Measurements from ENCODE around the gene MGRN1.

Gene MGRN1

DNA sequence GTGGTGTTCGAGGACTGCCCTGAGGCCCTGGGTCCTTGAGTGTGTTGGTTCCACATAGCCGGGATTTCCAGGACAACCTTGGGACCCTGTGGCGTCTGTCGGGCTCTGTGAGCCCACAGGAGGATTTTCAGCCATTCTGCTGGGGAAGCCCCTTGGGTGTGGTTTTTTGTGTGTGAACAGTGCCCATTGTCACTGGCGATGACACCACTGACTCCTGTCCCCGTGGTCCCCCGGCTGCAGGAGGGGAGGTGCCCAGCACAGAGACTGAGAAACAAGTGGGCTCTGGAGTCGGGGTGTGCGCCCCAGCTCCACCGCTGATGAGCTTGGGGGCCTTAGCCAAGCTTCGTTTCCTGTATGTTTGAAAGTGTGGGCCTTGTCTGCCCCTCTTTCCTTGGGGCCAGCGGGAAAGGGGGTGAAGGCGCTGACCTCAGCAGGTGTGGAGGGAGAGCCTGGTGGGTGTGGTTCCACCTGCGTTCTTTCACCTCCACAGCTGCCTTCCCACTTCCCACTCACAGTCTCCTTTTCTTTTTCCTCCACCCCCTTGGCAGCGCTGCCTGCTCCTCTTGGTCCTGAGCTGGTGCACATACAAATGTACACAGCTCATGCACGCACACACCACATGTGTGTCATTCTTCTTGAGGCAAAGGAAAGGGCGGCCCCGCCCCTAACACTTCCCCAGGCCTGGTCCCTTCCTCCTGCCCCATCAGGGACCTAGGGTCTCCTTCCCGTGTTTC is 16.1 kb downstream of the MGRN1 start:
- DNase-seq (ENCODE audit: extremely low read depth, low read depth), result no peak
- no peak overlapping the region for H3K4me3 ChIP-seq (replicated peaks; ENCODE audit: low read depth, low read length)
- TF ChIP-seq, protein P1, sequence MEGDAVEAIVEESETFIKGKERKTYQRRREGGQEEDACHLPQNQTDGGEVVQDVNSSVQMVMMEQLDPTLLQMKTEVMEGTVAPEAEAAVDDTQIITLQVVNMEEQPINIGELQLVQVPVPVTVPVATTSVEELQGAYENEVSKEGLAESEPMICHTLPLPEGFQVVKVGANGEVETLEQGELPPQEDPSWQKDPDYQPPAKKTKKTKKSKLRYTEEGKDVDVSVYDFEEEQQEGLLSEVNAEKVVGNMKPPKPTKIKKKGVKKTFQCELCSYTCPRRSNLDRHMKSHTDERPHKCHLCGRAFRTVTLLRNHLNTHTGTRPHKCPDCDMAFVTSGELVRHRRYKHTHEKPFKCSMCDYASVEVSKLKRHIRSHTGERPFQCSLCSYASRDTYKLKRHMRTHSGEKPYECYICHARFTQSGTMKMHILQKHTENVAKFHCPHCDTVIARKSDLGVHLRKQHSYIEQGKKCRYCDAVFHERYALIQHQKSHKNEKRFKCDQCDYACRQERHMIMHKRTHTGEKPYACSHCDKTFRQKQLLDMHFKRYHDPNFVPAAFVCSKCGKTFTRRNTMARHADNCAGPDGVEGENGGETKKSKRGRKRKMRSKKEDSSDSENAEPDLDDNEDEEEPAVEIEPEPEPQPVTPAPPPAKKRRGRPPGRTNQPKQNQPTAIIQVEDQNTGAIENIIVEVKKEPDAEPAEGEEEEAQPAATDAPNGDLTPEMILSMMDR (IDR thresholded peaks at IDR 0.05; ENCODE audit: low read depth, low read length, missing control alignments), result no peak

DNA sequence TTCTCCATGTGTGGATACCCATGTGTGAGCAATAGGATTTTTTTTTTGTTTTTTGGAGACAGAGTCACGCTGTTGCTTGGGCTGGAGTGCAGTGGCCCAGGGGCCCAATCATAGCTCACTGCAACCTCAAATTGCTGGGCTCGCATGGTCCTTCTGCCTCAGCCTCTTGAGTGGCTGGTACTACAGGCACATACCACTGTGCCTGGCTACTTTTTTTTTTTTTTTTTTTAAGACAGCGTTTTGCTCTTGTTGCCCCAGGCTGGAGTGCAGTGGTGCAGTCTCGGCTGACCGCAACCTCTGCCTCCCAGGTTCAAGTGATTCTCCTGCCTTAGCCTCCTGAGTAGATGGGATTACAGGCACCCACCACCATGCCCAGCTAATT is 16.7 kb downstream of the MGRN1 start:
- no peak for DNase-seq (ENCODE audit: extremely low read depth, low read depth)
- no peak overlapping the region for H3K4me3 ChIP-seq (replicated peaks; ENCODE audit: low read depth, low read length)
- TF ChIP-seq, protein P1 (IDR thresholded peaks at IDR 0.05; ENCODE audit: low read depth, low read length, missing control alignments), result no peak

DNA sequence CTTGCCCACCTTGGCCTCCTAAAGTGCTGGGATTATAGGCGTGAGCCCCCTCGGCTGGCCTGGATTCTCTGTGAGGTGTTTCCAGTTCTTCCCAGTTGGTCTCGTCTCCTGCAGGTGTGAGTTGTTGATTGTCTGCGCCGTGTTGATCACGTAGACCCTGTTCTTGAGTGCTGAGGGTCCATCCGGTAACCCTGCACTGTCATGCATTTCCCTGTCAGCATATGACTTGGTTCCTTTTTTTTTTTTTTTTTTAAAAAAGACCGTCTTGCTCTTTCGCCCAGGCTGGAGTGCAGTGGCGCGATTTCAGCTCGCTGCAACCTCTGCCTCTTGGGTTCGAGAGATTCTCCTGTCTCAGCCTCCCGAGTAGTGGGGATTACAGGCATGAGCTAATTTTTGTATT is 17.3 kb downstream of the MGRN1 start:
- TF ChIP-seq, protein P1 (IDR thresholded peaks at IDR 0.05; ENCODE audit: low read depth, low read length, missing control alignments), result no peak
- H3K4me3 ChIP-seq (replicated peaks; ENCODE audit: low read depth, low read length), result no peak overlapping the region
- DNase-seq (ENCODE audit: extremely low read depth, low read depth), result no peak

DNA sequence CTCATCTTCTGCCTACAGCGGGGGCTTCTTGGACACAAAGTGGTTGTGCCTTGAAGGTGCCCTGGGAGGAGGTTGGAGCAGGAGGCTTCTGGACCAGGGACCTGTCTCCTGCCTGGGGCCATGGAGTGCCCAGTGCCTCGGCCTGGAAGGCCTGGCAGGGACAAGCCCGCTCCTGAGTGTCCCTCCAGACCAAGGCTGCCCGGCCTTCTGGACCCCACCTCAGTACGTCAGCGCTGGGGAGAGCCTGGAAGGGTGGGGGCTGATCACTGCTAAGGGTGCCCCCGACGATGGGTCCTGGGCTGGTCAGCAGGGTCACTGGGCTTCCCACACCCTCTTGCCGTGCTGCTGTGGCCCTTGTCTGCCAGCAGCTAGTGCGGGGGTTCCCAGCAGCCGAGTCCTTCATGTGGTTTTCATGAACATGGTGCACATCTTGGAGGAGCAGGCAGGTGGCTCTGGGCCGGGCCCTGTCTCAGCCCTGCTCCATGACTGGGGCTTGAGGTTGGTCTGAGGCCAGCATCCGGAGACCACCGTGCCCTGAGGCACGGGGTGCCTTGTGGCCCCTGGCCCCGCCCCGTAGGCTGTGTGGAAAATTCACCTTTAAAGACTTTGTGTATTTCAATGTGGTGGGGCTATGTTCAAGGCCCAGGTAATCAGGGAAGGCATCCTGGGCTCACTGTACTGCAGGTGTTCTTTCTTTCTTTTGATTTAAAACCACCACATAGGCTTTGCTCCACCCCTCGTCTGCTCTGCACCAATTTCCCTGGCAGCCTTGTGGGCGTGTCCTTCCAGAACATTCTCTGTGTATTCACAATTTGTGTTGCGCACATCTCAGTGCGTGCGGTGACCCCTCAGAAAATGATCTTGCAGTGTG is 22.4 kb downstream of the MGRN1 start:
- no peak overlapping the region for H3K4me3 ChIP-seq (replicated peaks; ENCODE audit: low read depth, low read length)
- TF ChIP-seq, protein P1 (IDR thresholded peaks at IDR 0.05; ENCODE audit: low read depth, low read length, missing control alignments), result no peak
- DNase-seq (ENCODE audit: extremely low read depth, low read depth), result no peak

DNA sequence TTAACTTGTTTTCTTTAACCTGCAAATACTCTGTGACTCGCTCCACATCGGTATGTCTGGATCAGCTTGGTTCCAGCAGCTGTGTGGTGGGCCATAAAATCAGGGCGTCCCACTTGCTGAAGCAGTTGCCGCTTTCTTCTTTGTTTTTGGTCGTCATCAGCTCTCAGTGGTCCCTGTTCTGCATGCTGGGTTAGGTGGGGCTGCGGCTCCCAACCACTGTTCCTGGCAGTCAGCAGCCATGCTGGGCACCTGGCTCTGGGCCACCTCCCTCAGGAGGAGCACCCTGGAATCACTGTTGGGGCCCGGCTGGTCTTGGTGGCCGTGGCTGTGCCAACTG is 23.0 kb downstream of the MGRN1 start:
- TF ChIP-seq, protein P1 (IDR thresholded peaks at IDR 0.05; ENCODE audit: low read depth, low read length, missing control alignments), result no peak
- H3K4me3 ChIP-seq (replicated peaks; ENCODE audit: low read depth, low read length), result no peak overlapping the region
- no peak for DNase-seq (ENCODE audit: extremely low read depth, low read depth)

DNA sequence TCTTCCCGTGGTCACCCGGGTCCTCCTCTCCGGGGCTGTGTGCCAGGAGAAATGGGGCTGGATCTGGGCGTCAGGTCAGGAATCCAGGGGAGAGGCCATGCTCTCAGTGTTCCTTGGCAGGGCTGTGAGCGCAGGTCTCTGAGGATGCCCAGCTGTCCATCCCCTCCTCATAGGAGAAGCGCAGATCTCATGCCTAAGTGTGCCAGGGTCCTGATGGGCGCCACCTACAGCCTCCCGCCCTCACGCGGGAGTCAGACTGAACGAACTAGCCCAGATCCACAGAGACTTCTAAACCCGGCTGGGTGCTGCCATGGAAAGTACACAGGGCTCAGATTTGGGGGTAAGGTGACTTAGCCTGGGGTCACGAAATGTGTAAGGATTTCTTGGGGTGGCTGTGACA is 24.3 kb downstream of the MGRN1 start:
- DNase-seq (ENCODE audit: extremely low read depth, low read depth), result no peak
- TF ChIP-seq, protein P1 (IDR thresholded peaks at IDR 0.05; ENCODE audit: low read depth, low read length, missing control alignments), result no peak
- no peak overlapping the region for H3K4me3 ChIP-seq (replicated peaks; ENCODE audit: low read depth, low read length)

Measured in HFF-Myc (cell line).